HG02642 (cell line): ENCODE measurements around the gene DCST2.
"Not testable (repeated sequence)": the region's sequence is repeated elsewhere in the genome, so short reads cannot be mapped to it uniquely, and the experiment has no call there.

Experiments
- ATAC-seq: cut with Tn5 transposase; IDR thresholded peaks from one replicate; pipeline ENCODE4 v1.9.1; 2021; ENCODE audit warnings: mild to moderate bottlenecking; ENCODE audit not compliant: unreplicated experiment, poor library complexity

The DCST2 gene

GRCh38 chr1:155001675-155002463 is 31.7 kb downstream of the DCST2 start:
- peak; percentile 55 for ATAC-seq

GRCh38 chr1:155001425-155001674 is 32.2 kb downstream of the DCST2 start:
- ATAC-seq = no peak

- ATAC-seq = peak; percentile 43
These were observed 32.7 kb downstream of the DCST2 start for GRCh38 chr1:155000726-155001424.

GRCh38 chr1:155000411-155000725 is 33.2 kb downstream of the DCST2 start:
- no peak for ATAC-seq

DNA sequence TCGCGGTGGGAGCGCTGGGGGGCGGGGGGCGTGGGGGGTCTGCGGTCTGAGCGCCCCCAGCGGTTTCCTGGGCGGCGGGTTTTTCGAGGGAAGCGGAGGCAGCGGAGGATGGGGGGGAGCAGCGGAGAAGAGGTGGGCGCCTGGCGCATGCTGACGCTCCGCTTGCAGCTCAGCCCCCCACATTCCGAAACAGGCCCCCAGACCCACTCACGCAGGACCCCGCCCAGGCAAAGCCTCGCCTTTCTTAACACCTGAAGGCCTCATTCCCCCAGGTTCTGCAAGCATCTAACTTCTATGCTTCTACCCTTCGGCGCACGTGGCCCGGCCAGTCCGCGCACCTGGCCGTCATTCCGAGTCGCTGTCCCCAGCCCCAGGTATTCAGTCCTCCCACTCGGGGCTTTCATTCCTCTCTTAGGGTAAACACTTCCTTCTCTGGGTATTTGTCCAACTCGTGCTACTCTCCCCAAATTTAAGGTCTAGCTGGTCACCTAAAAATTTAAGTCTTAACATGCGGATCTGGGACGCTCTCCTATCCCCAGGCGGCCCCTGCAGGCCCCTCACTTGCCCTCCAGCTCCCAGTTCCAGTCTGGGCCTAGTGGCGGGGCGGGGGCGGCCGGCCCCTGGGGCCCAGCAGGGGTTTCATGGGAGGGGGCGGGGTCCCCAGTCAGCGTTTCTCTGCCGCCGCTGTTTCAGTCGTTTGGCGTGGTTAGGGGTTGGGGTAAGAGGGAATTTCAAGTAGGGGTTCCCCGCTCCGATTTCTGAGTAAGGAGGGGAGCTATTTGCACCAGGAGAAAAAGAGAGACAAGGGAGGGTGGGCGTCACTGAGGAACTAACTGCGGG is 33.8 kb downstream of the DCST2 start:
- no peak for ATAC-seq

- no peak for ATAC-seq
These were observed 34.6 kb downstream of the DCST2 start for GRCh38 chr1:154998818-154999570.

DNA sequence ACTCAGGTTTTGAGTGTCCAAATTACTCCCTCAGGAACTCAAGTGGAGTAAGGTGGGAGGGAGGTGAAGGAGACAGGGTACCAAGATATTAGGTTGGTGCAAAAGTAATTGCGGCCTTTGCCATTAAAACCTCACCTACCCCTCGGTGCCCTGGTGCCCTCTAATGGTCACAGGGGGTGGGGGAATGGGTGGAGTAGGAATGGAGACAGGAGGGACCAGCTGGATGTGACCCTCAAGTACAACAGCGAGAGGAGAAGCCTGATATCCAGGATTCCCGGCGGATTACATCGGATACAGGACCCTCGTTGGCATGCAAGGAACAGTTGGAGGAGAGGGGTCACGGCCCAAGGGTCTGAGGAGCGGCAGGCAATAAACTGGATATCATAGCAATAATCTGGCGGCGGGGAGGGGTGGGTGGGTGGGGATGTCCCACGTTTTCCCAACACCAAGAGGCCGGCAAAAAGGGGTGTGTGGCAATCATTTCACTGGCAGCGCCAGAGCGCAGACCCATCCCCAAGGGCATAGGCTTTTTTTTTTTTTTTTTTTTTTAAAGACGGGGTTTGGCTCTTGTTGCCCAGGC is 35.3 kb downstream of the DCST2 start:
- no peak for ATAC-seq

GRCh38 chr1:154996966-154997701 is 36.4 kb downstream of the DCST2 start:
- ATAC-seq = no peak

GRCh38 chr1:154995301-154995983 is 38.1 kb downstream of the DCST2 start:
- not testable (repeated sequence) for ATAC-seq

GRCh38 chr1:154994591-154994990 is 39.0 kb downstream of the DCST2 start:
- no peak for ATAC-seq

GRCh38 chr1:154994269-154994587 is 39.4 kb downstream of the DCST2 start:
- ATAC-seq = no peak

- ATAC-seq = no peak
These were observed 39.9 kb downstream of the DCST2 start, which contains the start of gene LENEP for GRCh38 chr1:154993572-154994268. Gene LENEP (plus strand): TSS chr1:154993586. CDS start chr1:154993608, 22 bp downstream.

DNA sequence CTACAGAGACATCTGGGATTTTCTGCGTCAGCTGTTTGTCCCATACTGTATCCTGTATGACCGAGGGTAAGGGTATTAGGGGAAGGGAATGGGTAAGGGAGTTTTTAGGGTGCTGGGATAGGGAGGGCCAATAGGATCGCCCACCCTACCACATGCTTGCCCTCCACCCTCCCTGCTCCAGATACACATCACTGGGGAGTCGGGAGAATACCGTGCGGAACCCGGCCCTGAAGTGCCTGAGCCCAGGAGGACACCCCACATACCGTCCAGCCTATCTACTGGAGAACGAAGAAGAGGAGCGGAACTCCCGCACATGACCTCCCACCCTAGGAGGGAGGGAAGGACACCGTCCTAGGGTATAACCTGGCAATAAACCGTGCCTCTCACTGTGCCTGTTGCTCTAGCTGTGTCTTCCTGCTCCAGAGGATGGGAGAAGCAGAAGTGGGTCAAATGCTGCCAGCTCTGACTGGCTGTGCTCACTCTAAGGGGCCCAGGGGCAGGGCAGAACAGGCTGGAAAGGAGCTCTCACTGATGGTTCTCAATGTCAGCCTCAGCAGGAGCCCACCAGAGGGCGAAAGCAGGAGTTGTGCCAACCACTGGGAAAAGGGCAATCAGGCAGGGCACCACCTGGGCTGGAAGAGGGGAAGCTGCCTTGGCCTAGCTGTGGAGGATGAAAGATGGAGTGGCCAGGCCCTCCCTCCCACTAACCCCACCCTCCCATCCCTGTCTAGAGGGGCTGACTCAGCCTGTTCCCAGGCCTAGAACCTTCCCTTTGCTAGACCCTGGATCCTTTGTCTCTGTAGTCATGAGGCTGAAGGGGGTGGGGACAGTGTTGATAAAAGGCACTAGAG is 40.6 kb downstream of the DCST2 start:
- no peak for ATAC-seq

DNA sequence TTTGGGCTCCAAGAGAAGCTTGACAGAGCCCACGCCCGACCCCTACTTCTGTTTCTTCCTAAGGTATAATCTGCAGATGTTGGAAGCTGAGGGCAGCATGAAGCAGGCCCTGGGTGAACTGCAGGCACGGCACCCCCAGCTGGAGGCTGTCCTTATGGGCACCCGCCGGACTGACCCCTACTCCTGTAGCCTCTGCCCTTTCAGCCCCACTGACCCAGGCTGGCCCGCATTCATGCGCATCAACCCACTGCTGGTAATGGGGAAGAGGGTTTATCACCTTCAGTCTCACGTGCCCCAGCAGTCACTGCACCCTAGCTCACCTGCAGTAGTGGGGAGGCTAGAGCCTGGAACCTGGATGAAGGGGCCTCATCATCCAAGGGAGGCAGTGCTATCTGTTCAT is 43.3 kb downstream of the DCST2 start:
- no peak for ATAC-seq

- ATAC-seq = no peak
These were observed 44.3 kb downstream of the DCST2 start for GRCh38 chr1:154989195-154989860.

- ATAC-seq = no peak
These were observed 45.3 kb downstream of the DCST2 start for GRCh38 chr1:154988058-154988954.
